Cardiac septum (tissue), 1 donor: ENCODE measurements around the gene ARHGAP28. TPM values are rescaled to one million over a fixed set of nuclear protein-coding genes. Genes with fewer than 3 reads are reported as not detected.

ENCODE experiments used
- DNase-seq: peaks from one replicate; pipeline ENCODE4 v3.0.0-alpha.2; 2020; ENCODE audit warnings: low spot score
- intact Hi-C: fragments of 100-400 bp; cut with DNase I; formaldehyde crosslinking; loops from one replicate; pipeline ENCODE4 v1.14.0; 2022
- long read RNA-seq: library from polyadenylated mRNA; unstranded; transcript quantifications from one replicate; pipeline ENCODE4 v2.0.0, GENCODE V29; 2021
- total RNA-seq: library from RNA; stranded (reverse); fragmentation: NEBNext Ultra II Directional; extraction: Animal tissue kit (Norgen Biotek cat#: 25700); gene quantifications from one replicate; pipeline ENCODE4 v1.2.1, GENCODE V29; 2021
- donor health status: DM: no; HTN: no; CAD: no.

Gene ARHGAP28
- total RNA-seq = 2.1 TPM
- long read RNA-seq, partial matches to known transcripts = 0 of 1 reads
- long read RNA-seq, other reads (novel, unspliced or antisense) = 1 of 1 reads

GRCh38 chr18:6729247-6730091 is at the start of gene ARHGAP28:
ARHGAP28 (plus strand) TSS chr18:6729716; CDS start chr18:6729822, 106 bp downstream.
- intact Hi-C loops = loop anchor here (10.0 kb wide), 3 partner anchors 105 to 185 kb away; no protein-coding TSS in a partner anchor
- peak; percentile 84 for DNase-seq

- DNase-seq = no peak
- intact Hi-C loops = no loop called here
These were observed 48.1 kb upstream of the ARHGAP28 start for GRCh38 chr18:6681331-6681875.

- no peak for DNase-seq
- intact Hi-C loops = no loop called here
These were observed 46.9 kb upstream of the ARHGAP28 start for GRCh38 chr18:6682437-6683111.

- DNase-seq = no peak
These were observed 46.2 kb upstream of the ARHGAP28 start for GRCh38 chr18:6683112-6683876.

GRCh38 chr18:6687676-6688075 is 41.8 kb upstream of the ARHGAP28 start:
- DNase-seq = no peak
- intact Hi-C loops = no loop called here

More at GRCh38 chr18:6683112-6683876, 46.2 kb upstream of the ARHGAP28 start:
- intact Hi-C loops = no loop called here

- intact Hi-C loops = no loop called here
- no peak for DNase-seq
These were observed 20.6 kb upstream of the ARHGAP28 start for GRCh38 chr18:6708890-6709289.

- intact Hi-C loops = no loop called here
- DNase-seq = no peak
These were observed 18.0 kb upstream of the ARHGAP28 start for GRCh38 chr18:6711467-6711866.

- intact Hi-C loops = no loop called here
- DNase-seq = no peak
These were observed 17.1 kb upstream of the ARHGAP28 start for GRCh38 chr18:6712401-6712800.

GRCh38 chr18:6714010-6714409 is 15.5 kb upstream of the ARHGAP28 start:
- DNase-seq = no peak
- intact Hi-C loops = no loop called here

- intact Hi-C loops = no loop called here
- no peak for DNase-seq
These were observed 11.2 kb upstream of the ARHGAP28 start for GRCh38 chr18:6718267-6718666.

GRCh38 chr18:6719098-6719846 is 10.2 kb upstream of the ARHGAP28 start:
- intact Hi-C loops = no loop called here
- no peak for DNase-seq

GRCh38 chr18:6719910-6720683 is 9.4 kb upstream of the ARHGAP28 start:
- DNase-seq = no peak
- intact Hi-C loops = loop anchor here (10.0 kb wide), 2 partner anchors 165 to 175 kb away; no protein-coding TSS in a partner anchor

GRCh38 chr18:6721755-6722154 is 7.8 kb upstream of the ARHGAP28 start:
- intact Hi-C loops = loop anchor here (10.0 kb wide), 2 partner anchors 163 to 177 kb away; no protein-coding TSS in a partner anchor

GRCh38 chr18:6722690-6723089 is 6.8 kb upstream of the ARHGAP28 start:
- no peak for DNase-seq
- intact Hi-C loops = loop anchor here (10.0 kb wide), 2 partner anchors 162 to 178 kb away; no protein-coding TSS in a partner anchor

More at GRCh38 chr18:6721755-6722154, 7.8 kb upstream of the ARHGAP28 start:
- no peak for DNase-seq

GRCh38 chr18:6724331-6724730 is 5.2 kb upstream of the ARHGAP28 start:
- DNase-seq = no peak
- intact Hi-C loops = loop anchor here (10.0 kb wide), 2 partner anchors 160 to 180 kb away; no protein-coding TSS in a partner anchor

- intact Hi-C loops = loop anchor here (10.0 kb wide), 2 partner anchors 156 to 184 kb away; no protein-coding TSS in a partner anchor
- no peak for DNase-seq
These were observed 1.2 kb upstream of the ARHGAP28 start for GRCh38 chr18:6728331-6728730.

GRCh38 chr18:6728809-6729246 is 688 bp upstream of the ARHGAP28 start:
- intact Hi-C loops = loop anchor here (10.0 kb wide), 2 partner anchors 156 to 184 kb away; no protein-coding TSS in a partner anchor
- no peak for DNase-seq
